GM12878 (cell line): Measurements from ENCODE around the gene SELE. TPM values are rescaled to one million over a fixed set of nuclear protein-coding genes. Genes with fewer than 3 reads are reported as not detected.
A peak's percentile ranks its signal among the peaks of the same experiment; 100 is the strongest.

Experiments used
- ATAC-seq: fragments of 200-7000 bp; cut with Tn5 transposase; 3 replicates; pipeline ENCODE4 v1.9.1; 2020; ENCODE audit warnings: mild to moderate bottlenecking, moderate library complexity
- BruUV-seq: library from RNA; stranded (reverse); fragments of 400-500 nt; replicated peaks from 2 replicates; lab custom pipeline; 2021; lab: Mats Ljungman, UMichigan
- CTCF ChIA-PET: fragments of 300-600 bp; sonication (Branson Sonifier 250); formaldehyde crosslinking; extraction: SDS; loops from one replicate; lab custom pipeline; 2021; ENCODE audit warnings: inconsistent platforms; lab: Yijun Ruan, JAX
- POLR2A ChIA-PET: fragments of 350-600 bp; formaldehyde crosslinking; extraction: SDS; loops from one replicate; lab custom pipeline; 2021; ENCODE audit warnings: inconsistent platforms; lab: Charles Lee
- RAD21 ChIA-PET: fragments of 300-600 bp; sonication (Branson Sonifier 250); formaldehyde crosslinking; loops from one replicate; lab custom pipeline; 2023; ENCODE audit warnings: antibody characterized with exemption; ENCODE audit not compliant: unreplicated experiment; lab: Charles Lee
- SMC1A ChIA-PET: fragments of 300-600 bp; sonication (Branson Sonifier 250); formaldehyde crosslinking; loops from one replicate; lab custom pipeline; 2023; ENCODE audit not compliant: unreplicated experiment, uncharacterized antibody; lab: Charles Lee
- DNase-seq: peaks from one replicate; pipeline ENCODE4 v3.0.0-alpha.2; 2011; ENCODE audit warnings: low read depth, low spot score
- FAIRE-seq: peaks from 3 replicates; lab custom pipeline; 2011; peaks lifted over from hg19 to GRCh38; lab: Jason Lieb, UNC
- H2AFZ ChIP-seq: 2 replicates; pipeline ENCODE4 v1.6.0; 2011; ENCODE audit warnings: low read depth, low read length, control low read depth; ENCODE audit not compliant: control insufficient read depth
- H3K27ac ChIP-seq: 2 replicates; pipeline ENCODE4 v1.5.1; 2011; ENCODE audit warnings: control low read depth; ENCODE audit not compliant: control insufficient read depth, insufficient read depth
- H3K27me3 ChIP-seq, 2 experiments: replicated peaks in 1 of 2; 2 replicates each; pipeline versions ENCODE4 v1.6.0 to v1.6.1; 2011; ENCODE audit warnings: low read length in 1 of 2; ENCODE audit not compliant: control insufficient read depth in 2 of 2, insufficient read depth in 2 of 2
- H3K36me3 ChIP-seq, 2 experiments: 2 replicates each; pipeline ENCODE4 v1.5.1; 2011; ENCODE audit warnings: low read length in 1 of 2; ENCODE audit not compliant: control insufficient read depth in 2 of 2, insufficient read depth in 2 of 2
- H3K4me1 ChIP-seq: 2 replicates; pipeline ENCODE4 v1.6.1; 2011; ENCODE audit warnings: mild to moderate bottlenecking, low read length, moderate library complexity, mixed read lengths; ENCODE audit not compliant: control insufficient read depth, insufficient read depth
- H3K4me2 ChIP-seq: 2 replicates; pipeline ENCODE4 v1.6.0; 2011; ENCODE audit warnings: control low read depth; ENCODE audit not compliant: control insufficient read depth, insufficient read depth
- H3K4me3 ChIP-seq: fragments of 200-600 bp; sonication (generic); 2 replicates; pipeline ENCODE4 v1.5.1; 2016
- H3K79me2 ChIP-seq: 2 replicates; pipeline ENCODE4 v1.6.0; 2011; ENCODE audit warnings: low read length; ENCODE audit not compliant: control insufficient read depth, insufficient read depth
- H3K9ac ChIP-seq: 2 replicates; pipeline ENCODE4 v1.8.0; 2011; ENCODE audit warnings: low read length, control low read depth, mixed read lengths; ENCODE audit not compliant: control insufficient read depth, insufficient read depth
- H3K9me3 ChIP-seq: replicated peaks from 3 replicates; pipeline ENCODE4 v1.5.1; 2011; ENCODE audit warnings: mild to moderate bottlenecking, low read length; ENCODE audit not compliant: control insufficient read depth, insufficient read depth
- H4K20me1 ChIP-seq: 2 replicates; pipeline ENCODE4 v1.6.0; 2011; ENCODE audit not compliant: control insufficient read depth, insufficient read depth
- BHLHE40 ChIP-seq, 2 experiments: fragments of 450-650 bp in 1 of 2; IDR thresholded peaks; 2 replicates each; pipeline ENCODE4 v1.6.1; 2011 to 2017; ENCODE audit warnings: low read depth in 2 of 2, borderline replicate concordance in 1 of 2, improper control_type of control experiment in 1 of 2, low read length in 1 of 2, mild to moderate bottlenecking in 1 of 2
- BRCA1 ChIP-seq: IDR thresholded peaks from 2 replicates; pipeline ENCODE4 v1.6.1; 2011; ENCODE audit warnings: low read depth, low read length, improper control_type of control experiment
- CEBPB ChIP-seq, 2 experiments: fragments of 150-350 bp in 1 of 2; IDR thresholded peaks; 2 replicates each; pipeline ENCODE4 v1.6.1; 2012 to 2014; ENCODE audit warnings: low read depth in 2 of 2, low read length in 2 of 2, borderline replicate concordance in 1 of 2, inconsistent platforms in 1 of 2
- EP300 ChIP-seq, 2 experiments: fragments of 150-350 bp in 1 of 2; IDR thresholded peaks; 2 replicates each; pipeline ENCODE4 v1.6.1; 2011 to 2012; ENCODE audit warnings: low read depth in 2 of 2, low read length in 2 of 2, borderline replicate concordance in 1 of 2, improper control_type of control experiment in 1 of 2, inconsistent platforms in 1 of 2; ENCODE audit not compliant: control insufficient read depth in 1 of 2
- FOXM1 ChIP-seq: IDR thresholded peaks from 2 replicates; pipeline ENCODE4 v1.6.1; 2012; ENCODE audit warnings: low read depth, mild to moderate bottlenecking, inconsistent platforms, low read length, moderate library complexity
- RAD21 ChIP-seq: IDR thresholded peaks from 2 replicates; pipeline ENCODE4 v1.6.1; 2011; ENCODE audit warnings: mild to moderate bottlenecking, low read depth, low read length, moderate library complexity; ENCODE audit not compliant: insufficient read depth
- RFX5 ChIP-seq: IDR thresholded peaks from 2 replicates; pipeline ENCODE4 v1.6.1; 2011; ENCODE audit warnings: low read depth, low read length, improper control_type of control experiment
- YBX1 ChIP-seq: fragments of 450-650 bp; IDR thresholded peaks from 2 replicates; pipeline ENCODE4 v1.6.1; 2016; ENCODE audit warnings: antibody characterized with exemption
- ZBTB4 ChIP-seq: fragments of 450-650 bp; formaldehyde crosslinking; IDR thresholded peaks from 2 replicates; pipeline ENCODE4 v1.4.0; 2022; ENCODE audit warnings: mild to moderate bottlenecking, moderate library complexity
- ZNF207 ChIP-seq: fragments of 450-650 bp; IDR thresholded peaks from 2 replicates; pipeline ENCODE4 v1.6.1; 2014; ENCODE audit warnings: antibody characterized with exemption, mild to moderate bottlenecking, borderline replicate concordance
- ZZZ3 ChIP-seq: IDR thresholded peaks from 2 replicates; pipeline ENCODE4 v1.6.1; 2011; ENCODE audit warnings: low read depth; ENCODE audit not compliant: control insufficient read depth, insufficient read length
- WGBS: methylation state at CpG from one replicate; pipeline ENCODE4 v1.1.6; 2016; ENCODE audit warnings: low lambda C conversion rate; ENCODE audit not compliant: insufficient replicate concordance, insufficient coverage; ENCODE audit errors: missing lambda C conversion rate; 5-methylcytosine and 5-hydroxymethylcytosine counted together
- in situ Hi-C: fragments of 300-500 bp; cut with MboI; formaldehyde crosslinking; loops from 9 replicates; pipeline ENCODE4 v1.14.3; 2018; ENCODE audit warnings: mixed read lengths
- intact Hi-C: fragments of 100-400 bp; cut with micrococcal nuclease; formaldehyde crosslinking; loops from one replicate; pipeline ENCODE4 v1.14.2; 2022; ENCODE audit not compliant: unreplicated experiment
- polyA plus RNA-seq, 11 experiments: library from polyadenylated mRNA; depleted of rRNA in 4 of 11; unstranded in 6 of 11; stranded (reverse) in 5 of 11; fragments of >200 nt; fragmentation: Nextera tagmentation in 4 of 11; fragmentation: Illumina TruSeq in 1 of 11; extraction: Ambion mirVana in 4 of 11; extraction: Trizol in 1 of 11; gene quantifications; 1 replicate in 1 of 11; 2 replicates in 10 of 11; pipeline versions ENCODE4 v1.2.1 to v1.2.3, GENCODE V29; 2011 to 2016; ENCODE audit warnings: inconsistent platforms in 2 of 11, missing spikeins in 2 of 11, low read depth in 1 of 11
- total RNA-seq, 4 experiments: library from RNA; depleted of rRNA in 3 of 4; stranded (reverse); fragments of >200 nt in 3 of 4; fragmentation: Illumina TruSeq in 1 of 4; extraction: Trizol in 1 of 4; gene quantifications; 2 replicates each; pipeline versions ENCODE4 v1.2.1 to v1.2.3, GENCODE V29; 2013 to 2021

SELE gene
- total and polyA plus RNA-seq, 10 of the 15 experiments (the other 5 are each of a cell fraction or from before 2014, with no cell fraction given): not detected

GRCh38 chr1:169676001-169676400, 57.9 kb downstream of the SELE start:
- DNase-seq: no peak
- Histone ChIP-seq H3K4me3 (no peak overlapping the region), H3K27ac (no peak overlapping the region), H3K36me3 (no peaks in the 10 kb centered on the region), H3K27me3 (no peaks in the 10 kb centered on the region), H2AFZ (peak overlapping the region; percentile 28; the same call in 1 of the 2 replicates), H3K9ac (no peak overlapping the region), H4K20me1 (no peaks in the 10 kb centered on the region), H3K9me3 (no peaks in the 10 kb centered on the region; the same call in 1 of the 3 replicates), H3K4me1 (peaks cover 24% of the 10 kb centered on the region), H3K4me2 (no peak overlapping the region), H3K79me2 (no peaks in the 10 kb centered on the region)
- ATAC-seq: no peak
- 50% methylated on average over 2 of the region's 2 CpGs for WGBS
- no peak for FAIRE-seq
- ChIA-PET POLR2A (interaction anchor here (1.0 kb wide), 1 partner anchor 18 kb away, joined by 4 read pairs; no protein-coding TSS in a partner anchor), CTCF (interaction anchor here (1.0 to 9.7 kb wide), 7 partner anchors 14 to 75 kb away, joined by 3 to 125 read pairs (median 4); no protein-coding TSS in a partner anchor), SMC1A (interaction anchor here (1.0 to 11.1 kb wide), 6 partner anchors 17 to 74 kb away, joined by 3 to 176 read pairs (median 6); no protein-coding TSS in a partner anchor), RAD21 (interaction anchor here (0.9 to 1.5 kb wide), 3 partner anchors 20 to 75 kb away, joined by 3 to 6 read pairs (median 4); no protein-coding TSS in a partner anchor)
- TF ChIP-seq RFX5: no peak
- no peak for TF ChIP-seq BHLHE40 (IDR thresholded peaks at IDR 0.05; ENCODE audit: borderline replicate concordance in 1 of 2, low read depth in 2 of 2, low read length in 1 of 2)
- no peak for TF ChIP-seq FOXM1
- TF ChIP-seq YBX1: no peak
- TF ChIP-seq ZZZ3: no peak
- TF ChIP-seq CEBPB (IDR thresholded peaks at IDR 0.05; ENCODE audit: borderline replicate concordance in 1 of 2, low read depth in 2 of 2, low read length in 2 of 2): no peak
- TF ChIP-seq RAD21: no peak
- no peak for TF ChIP-seq ZNF207
- no peak for TF ChIP-seq EP300 (IDR thresholded peaks at IDR 0.05; ENCODE audit: borderline replicate concordance in 1 of 2, control insufficient read depth in 1 of 2, low read depth in 2 of 2, low read length in 2 of 2)
- no peak for TF ChIP-seq BRCA1
- no peak for TF ChIP-seq ZBTB4 (CRISPR knock-in tag)
- intact Hi-C loops (no loop called here), in situ Hi-C loops (no loop called here)
- no TSS peak for BruUV-seq

Other genes with a start within 250 kb of the SELE start
- 3.7 and 3.8 TPM in 2 replicates for gene SLC19A2, start 248.1 kb downstream of the SELE start, total RNA-seq (2014; rRNA removed)
- 2.9 and 3.5 TPM in 2 replicates for gene SLC19A2, start 248.1 kb downstream of the SELE start, total RNA-seq (2014; rRNA removed; fragmentation: Illumina TruSeq; extraction: Trizol)
- 2.2 and 2.3 TPM in 2 replicates for gene SLC19A2, start 248.1 kb downstream of the SELE start, total RNA-seq (2021)
- gene SLC19A2, start 248.1 kb downstream of the SELE start, polyA plus RNA-seq (2011; rRNA removed): 7.8 and 9.3 TPM in 2 replicates
- 3.1 and 3.7 TPM in 2 replicates for gene SLC19A2, start 248.1 kb downstream of the SELE start, polyA plus RNA-seq (2014; fragmentation: Illumina TruSeq; extraction: Trizol)
- gene SLC19A2, start 248.1 kb downstream of the SELE start, polyA plus RNA-seq (2014; fragmentation: Nextera tagmentation; extraction: Ambion mirVana): 1 to 10 TPM; 1.2 to 1.3 TPM
- gene SLC19A2, start 248.1 kb downstream of the SELE start, polyA plus RNA-seq (2014; rRNA removed): 2.2 and 2.7 TPM in 2 replicates
- 1 to 10 TPM; 1.8 to 1.9 TPM for gene SLC19A2, start 248.1 kb downstream of the SELE start, polyA plus RNA-seq (2016; fragmentation: Nextera tagmentation; extraction: Ambion mirVana)
- gene F5, start 147.6 kb downstream of the SELE start, total RNA-seq (2014; rRNA removed): under 0.01 and 0.22 TPM in 2 replicates
- 0.09 and 0.18 TPM in 2 replicates for gene F5, start 147.6 kb downstream of the SELE start, total RNA-seq (2014; rRNA removed; fragmentation: Illumina TruSeq; extraction: Trizol)
- gene F5, start 147.6 kb downstream of the SELE start, total RNA-seq (2021): 0.29 and 0.72 TPM in 2 replicates
- gene F5, start 147.6 kb downstream of the SELE start, polyA plus RNA-seq (2011; rRNA removed): 3.8 and 4.9 TPM in 2 replicates
- 0.40 and 0.54 TPM in 2 replicates for gene F5, start 147.6 kb downstream of the SELE start, polyA plus RNA-seq (2014; fragmentation: Illumina TruSeq; extraction: Trizol)
- under 1 TPM; 0.29 to 0.46 TPM for gene F5, start 147.6 kb downstream of the SELE start, polyA plus RNA-seq (2014; fragmentation: Nextera tagmentation; extraction: Ambion mirVana)
- gene F5, start 147.6 kb downstream of the SELE start, polyA plus RNA-seq (2014; rRNA removed): 0.09 and 0.47 TPM in 2 replicates
- gene F5, start 147.6 kb downstream of the SELE start, polyA plus RNA-seq (2016; fragmentation: Nextera tagmentation; extraction: Ambion mirVana): under 1 TPM; 0.13 to 0.35 TPM
- not detected in 2 replicates for gene SELP, start 104.0 kb downstream of the SELE start, total RNA-seq (2014; rRNA removed)
- 0.04 TPM in 1 of 2 replicates, not detected in the other for gene SELP, start 104.0 kb downstream of the SELE start, total RNA-seq (2014; rRNA removed; fragmentation: Illumina TruSeq; extraction: Trizol)
- not detected in 2 replicates for gene SELP, start 104.0 kb downstream of the SELE start, total RNA-seq (2021)
- gene SELP, start 104.0 kb downstream of the SELE start, polyA plus RNA-seq (2011; rRNA removed): 0.23 and 0.40 TPM in 2 replicates
- 0.06 TPM in 1 of 2 replicates, not detected in the other for gene SELP, start 104.0 kb downstream of the SELE start, polyA plus RNA-seq (2014; fragmentation: Illumina TruSeq; extraction: Trizol)
- not detected for gene SELP, start 104.0 kb downstream of the SELE start, polyA plus RNA-seq (2014; fragmentation: Nextera tagmentation; extraction: Ambion mirVana)
- not detected in 2 replicates for gene SELP, start 104.0 kb downstream of the SELE start, polyA plus RNA-seq (2014; rRNA removed)
- gene SELP, start 104.0 kb downstream of the SELE start, polyA plus RNA-seq (2016; fragmentation: Nextera tagmentation; extraction: Ambion mirVana): not detected
- gene SELL, start 22.5 kb downstream of the SELE start, total RNA-seq (2014; rRNA removed): 37.2 and 41.6 TPM in 2 replicates
- gene SELL, start 22.5 kb downstream of the SELE start, total RNA-seq (2014; rRNA removed; fragmentation: Illumina TruSeq; extraction: Trizol): 50.5 and 52.1 TPM in 2 replicates
- gene SELL, start 22.5 kb downstream of the SELE start, total RNA-seq (2021): 43.6 and 55.2 TPM in 2 replicates
- gene SELL, start 22.5 kb downstream of the SELE start, polyA plus RNA-seq (2011; rRNA removed): 49.7 and 61.0 TPM in 2 replicates
- 66.0 and 78.2 TPM in 2 replicates for gene SELL, start 22.5 kb downstream of the SELE start, polyA plus RNA-seq (2014; fragmentation: Illumina TruSeq; extraction: Trizol)
- gene SELL, start 22.5 kb downstream of the SELE start, polyA plus RNA-seq (2014; fragmentation: Nextera tagmentation; extraction: Ambion mirVana): 10 to 100 TPM; 53.5 to 63.2 TPM
- gene SELL, start 22.5 kb downstream of the SELE start, polyA plus RNA-seq (2014; rRNA removed): 29.6 and 40.9 TPM in 2 replicates
- 10 to 100 TPM; 31.8 to 35.3 TPM for gene SELL, start 22.5 kb downstream of the SELE start, polyA plus RNA-seq (2016; fragmentation: Nextera tagmentation; extraction: Ambion mirVana)
- 10.1 and 12.3 TPM in 2 replicates for gene METTL18, start 60.8 kb upstream of the SELE start, total RNA-seq (2014; rRNA removed)
- gene METTL18, start 60.8 kb upstream of the SELE start, total RNA-seq (2014; rRNA removed; fragmentation: Illumina TruSeq; extraction: Trizol): 14.7 and 15.1 TPM in 2 replicates
- 10.0 and 10.5 TPM in 2 replicates for gene METTL18, start 60.8 kb upstream of the SELE start, total RNA-seq (2021)
- 10.9 and 20.4 TPM in 2 replicates for gene METTL18, start 60.8 kb upstream of the SELE start, polyA plus RNA-seq (2011; rRNA removed)
- 9.8 and 13.6 TPM in 2 replicates for gene METTL18, start 60.8 kb upstream of the SELE start, polyA plus RNA-seq (2014; fragmentation: Illumina TruSeq; extraction: Trizol)
- gene METTL18, start 60.8 kb upstream of the SELE start, polyA plus RNA-seq (2014; fragmentation: Nextera tagmentation; extraction: Ambion mirVana): 10 to 100 TPM; 30.0 to 31.8 TPM
- 8.1 and 9.2 TPM in 2 replicates for gene METTL18, start 60.8 kb upstream of the SELE start, polyA plus RNA-seq (2014; rRNA removed)
- gene METTL18, start 60.8 kb upstream of the SELE start, polyA plus RNA-seq (2016; fragmentation: Nextera tagmentation; extraction: Ambion mirVana): 10 to 100 TPM; 18.4 to 19.1 TPM
- gene SCYL3, start 159.8 kb upstream of the SELE start, total RNA-seq (2014; rRNA removed): 9.3 and 11.4 TPM in 2 replicates
- gene SCYL3, start 159.8 kb upstream of the SELE start, total RNA-seq (2014; rRNA removed; fragmentation: Illumina TruSeq; extraction: Trizol): 10.1 and 10.7 TPM in 2 replicates
- 10.4 and 10.7 TPM in 2 replicates for gene SCYL3, start 159.8 kb upstream of the SELE start, total RNA-seq (2021)
- gene SCYL3, start 159.8 kb upstream of the SELE start, polyA plus RNA-seq (2011; rRNA removed): 14.3 and 18.4 TPM in 2 replicates
- gene SCYL3, start 159.8 kb upstream of the SELE start, polyA plus RNA-seq (2014; fragmentation: Illumina TruSeq; extraction: Trizol): 10.6 and 13.8 TPM in 2 replicates
- 1 to 10 TPM; 4.3 to 5.6 TPM for gene SCYL3, start 159.8 kb upstream of the SELE start, polyA plus RNA-seq (2014; fragmentation: Nextera tagmentation; extraction: Ambion mirVana)
- 8.6 and 11.0 TPM in 2 replicates for gene SCYL3, start 159.8 kb upstream of the SELE start, polyA plus RNA-seq (2014; rRNA removed)
- gene SCYL3, start 159.8 kb upstream of the SELE start, polyA plus RNA-seq (2016; fragmentation: Nextera tagmentation; extraction: Ambion mirVana): 10 to 100 TPM in 1 of 2 experiments, 1 to 10 TPM in 1; 9.0 to 11.7 TPM